Hepatocyte (in vitro differentiated cells): Measurements from ENCODE around the gene CYLD. TPM values are rescaled to one million over a fixed set of nuclear protein-coding genes. Genes with fewer than 3 reads are reported as not detected.

Experiments used
- DNase-seq: peaks from one replicate; pipeline ENCODE4 v3.0.0-alpha.2; 2016; ENCODE audit warnings: low spot score
- H2AFZ ChIP-seq: fragments of 200-600 bp; sonication (generic); 2 replicates; pipeline ENCODE4 v1.6.0; 2016; ENCODE audit warnings: antibody characterized with exemption, mild to moderate bottlenecking
- H3K27ac ChIP-seq: fragments of 200-600 bp; sonication (generic); 2 replicates; pipeline ENCODE4 v1.5.1; 2016; ENCODE audit warnings: mild to moderate bottlenecking
- H3K27me3 ChIP-seq: fragments of 200-600 bp; sonication (generic); 2 replicates; pipeline ENCODE4 v1.6.1; 2016
- H3K36me3 ChIP-seq: fragments of 200-600 bp; sonication (generic); replicated peaks from 2 replicates; pipeline ENCODE4 v1.5.1; 2016; ENCODE audit warnings: low read depth; ENCODE audit not compliant: insufficient read depth
- H3K4me1 ChIP-seq: fragments of 200-600 bp; sonication (generic); 2 replicates; pipeline ENCODE4 v1.5.1; 2016; ENCODE audit warnings: mild to moderate bottlenecking, moderate library complexity; ENCODE audit not compliant: insufficient read depth
- H3K4me2 ChIP-seq: fragments of 200-600 bp; sonication (generic); 2 replicates; pipeline ENCODE4 v1.6.0; 2016
- H3K4me3 ChIP-seq: fragments of 200-600 bp; sonication (generic); 2 replicates; pipeline ENCODE4 v1.5.1; 2016; ENCODE audit warnings: mild to moderate bottlenecking
- H3K79me2 ChIP-seq: fragments of 200-600 bp; sonication (generic); 2 replicates; pipeline ENCODE4 v1.6.0; 2017; ENCODE audit warnings: mild to moderate bottlenecking
- H3K9me2 ChIP-seq: fragments of 200-600 bp; sonication (generic); replicated peaks from 2 replicates; pipeline ENCODE4 v1.6.0; 2017; ENCODE audit warnings: mild to moderate bottlenecking; ENCODE audit not compliant: insufficient read depth
- H3K9me3 ChIP-seq: fragments of 200-600 bp; sonication (generic); 2 replicates; pipeline ENCODE4 v1.5.1; 2016; ENCODE audit warnings: low read depth, mild to moderate bottlenecking
- H4K20me1 ChIP-seq: fragments of 200-600 bp; sonication (generic); 2 replicates; pipeline ENCODE4 v1.6.0; 2016; ENCODE audit warnings: mild to moderate bottlenecking; ENCODE audit not compliant: insufficient read depth, poor library complexity, severe bottlenecking
- CTCF ChIP-seq: fragments of 200-600 bp; sonication (generic); IDR thresholded peaks from 2 replicates; pipeline ENCODE4 v1.5.1; 2016; ENCODE audit warnings: antibody characterized with exemption, mild to moderate bottlenecking; ENCODE audit not compliant: poor library complexity
- EZH2 ChIP-seq: fragments of 200-600 bp; sonication (generic); IDR thresholded peaks from 2 replicates; pipeline ENCODE4 v1.6.1; 2016; ENCODE audit warnings: antibody characterized with exemption, mild to moderate bottlenecking, borderline replicate concordance
- EZH2phosphoT487 ChIP-seq: fragments of 200-600 bp; sonication (generic); IDR thresholded peaks from one replicate; pipeline ENCODE4 v1.6.1; 2018; ENCODE audit warnings: antibody characterized with exemption, mild to moderate bottlenecking, low read depth, moderate library complexity; ENCODE audit not compliant: unreplicated experiment, severe bottlenecking
- WGBS: methylation state at CpG from one replicate; pipeline ENCODE4 v1.1.6; 2016; ENCODE audit warnings: low lambda C conversion rate; ENCODE audit errors: missing lambda C conversion rate; 5-methylcytosine and 5-hydroxymethylcytosine counted together
- polyA plus RNA-seq: library from polyadenylated mRNA; unstranded; fragments of >200 nt; fragmentation: Nextera tagmentation; extraction: Ambion mirVana; gene quantifications from 2 replicates; pipeline ENCODE4 v1.2.1, GENCODE V29; 2016
- total RNA-seq: library from RNA; depleted of rRNA; stranded (reverse); fragments of >200 nt; gene quantifications from 2 replicates; pipeline ENCODE4 v1.2.3, GENCODE V29; 2014

The CYLD gene
- total and polyA plus RNA-seq, 2 experiments from 2014 or later: 9.9 to 17.8 TPM

GRCh38 chr16:50745940-50746339 lies 4.1 kb downstream of the CYLD start:
- TF ChIP-seq EZH2 (no peak), EZH2phosphoT487 (no peak), CTCF (no peak)
- H3K9me3 ChIP-seq: no peaks in the 10 kb centered on the region
- H3K9me2 ChIP-seq: no peaks in the 10 kb centered on the region
- DNase-seq: no peak
- no peaks in the 10 kb centered on the region for H3K79me2 ChIP-seq
- H3K4me1 ChIP-seq: no peaks in the 10 kb centered on the region
- H3K27ac ChIP-seq: no peak overlapping the region
- no peaks in the 10 kb centered on the region for H3K36me3 ChIP-seq
- no peak overlapping the region for H2AFZ ChIP-seq
- H4K20me1 ChIP-seq: no peaks in the 10 kb centered on the region
- no peak overlapping the region for H3K4me3 ChIP-seq
- H3K4me2 ChIP-seq: no peak overlapping the region
- WGBS: 84% methylated on average over 4 of the region's 4 CpGs
- no peaks in the 10 kb centered on the region for H3K27me3 ChIP-seq

GRCh38 chr16:50747207-50747956 lies 5.5 kb downstream of the CYLD start:
- Histone ChIP-seq H3K9me3 (no peaks in the 10 kb centered on the region), H3K27me3 (no peaks in the 10 kb centered on the region), H3K36me3 (no peaks in the 10 kb centered on the region), H3K79me2 (no peaks in the 10 kb centered on the region), H3K4me3 (no peak overlapping the region), H3K4me2 (no peak overlapping the region), H3K9me2 (no peaks in the 10 kb centered on the region), H3K4me1 (no peaks in the 10 kb centered on the region), H4K20me1 (no peaks in the 10 kb centered on the region), H2AFZ (no peak overlapping the region), H3K27ac (no peak overlapping the region)
- DNase-seq: no peak
- 60% methylated on average over 7 of the region's 7 CpGs for WGBS
- no peak for TF ChIP-seq EZH2
- peak; percentile 51 for TF ChIP-seq CTCF

- H3K4me3 ChIP-seq: no peak overlapping the region
- DNase-seq: no peak
- H3K9me2 ChIP-seq: no peaks in the 10 kb centered on the region
- no peaks in the 10 kb centered on the region for H3K27me3 ChIP-seq
- H3K4me1 ChIP-seq: no peaks in the 10 kb centered on the region
- no peaks in the 10 kb centered on the region for H3K79me2 ChIP-seq
- H3K36me3 ChIP-seq: no peaks in the 10 kb centered on the region
- 95% methylated on average over 6 of the region's 6 CpGs for WGBS
- TF ChIP-seq EZH2 (no peak), CTCF (no peak), EZH2phosphoT487 (no peak)
- no peak overlapping the region for H3K4me2 ChIP-seq
- H3K9me3 ChIP-seq: no peaks in the 10 kb centered on the region
- no peak overlapping the region for H2AFZ ChIP-seq
- no peaks in the 10 kb centered on the region for H4K20me1 ChIP-seq
- no peak overlapping the region for H3K27ac ChIP-seq
Observed at GRCh38 chr16:50751528-50751927, 9.6 kb downstream of the CYLD start.
